Vagina (tissue), 2 donors: ENCODE results near the gene CD9.

ENCODE experiments used
- CTCF ChIP-seq, 3 experiments: fragments of 450-650 bp in 2 of 3; fragments of 200-600 bp in 1 of 3; sonication (generic) in 1 of 3; IDR thresholded peaks; one replicate each; pipeline ENCODE4 v1.5.1; 2017 to 2019; ENCODE audit warnings: antibody characterized with exemption in 3 of 3, mild to moderate bottlenecking in 2 of 3, moderate library complexity in 2 of 3
- POLR2A ChIP-seq, 2 donors: fragments of 450-650 bp; IDR thresholded peaks; one replicate each; pipeline ENCODE4 v1.6.1; 2017; ENCODE audit warnings: antibody characterized with exemption in 2 of 2, mild to moderate bottlenecking in 2 of 2, moderate library complexity in 2 of 2
- POLR2AphosphoS5 ChIP-seq, 2 donors: sonication (generic); formaldehyde crosslinking; IDR thresholded peaks; one replicate each; pipeline ENCODE4 v1.9.0; 2017; ENCODE audit warnings: antibody characterized with exemption in 2 of 2, mild to moderate bottlenecking in 2 of 2, low read depth in 1 of 2; ENCODE audit not compliant: insufficient read depth in 1 of 2

- TF ChIP-seq CTCF (IDR thresholded peaks at IDR 0.05): no peak
- TF ChIP-seq POLR2A (IDR thresholded peaks at IDR 0.05): no peak
- TF ChIP-seq POLR2AphosphoS5 (IDR thresholded peaks at IDR 0.05; ENCODE audit: insufficient read depth in 1 of 2, low read depth in 1 of 2): no peak
These were observed 62.0 kb downstream of the CD9 start for GRCh38 chr12:6262211-6262610.
